Spleen (tissue), 7 donors: ENCODE measurements around the gene MAP2K3.
"Not testable (repeated sequence)": the region's sequence is repeated elsewhere in the genome, so short reads cannot be mapped to it uniquely, and the experiment has no call there.

Experiments
- CTCF ChIP-seq, 11 experiments: fragments of 200-600 bp in 7 of 11; fragments of 450-650 bp in 4 of 11; sonication (generic) in 4 of 11; IDR thresholded peaks in 8 of 11; conservative IDR thresholded peaks in 3 of 11; 1 replicate in 7 of 11; 2 replicates in 4 of 11; pipeline versions ENCODE4 v1.4.0 to v1.8.0; 2016 to 2021; ENCODE audit warnings: antibody characterized with exemption in 11 of 11, inconsistent platforms in 4 of 11, mild to moderate bottlenecking in 1 of 11
- POLR2A ChIP-seq, 3 donors: fragments of 450-650 bp; IDR thresholded peaks; one replicate each; pipeline ENCODE4 v1.5.1; 2017; ENCODE audit warnings: antibody characterized with exemption in 3 of 3, mild to moderate bottlenecking in 1 of 3
- donor health status: DM: no; HTN: no; CAD: no; lungs with moderate emphysema.
- donor health status: DM: no; HTN: no; CAD: no.
- donor health status: DM: no; HTN: no; CAD: no.

GRCh38 chr17:21318856-21319255, 34.3 kb downstream of the MAP2K3 start:
- TF ChIP-seq CTCF (IDR thresholded peaks at IDR 0.05 in 8 of 11, conservative IDR thresholded peaks at IDR 0.05 in 3 of 11); POLR2A (IDR thresholded peaks at IDR 0.05): not testable (repeated sequence)
